ENCODE results near the gene XRCC5.

DNA sequence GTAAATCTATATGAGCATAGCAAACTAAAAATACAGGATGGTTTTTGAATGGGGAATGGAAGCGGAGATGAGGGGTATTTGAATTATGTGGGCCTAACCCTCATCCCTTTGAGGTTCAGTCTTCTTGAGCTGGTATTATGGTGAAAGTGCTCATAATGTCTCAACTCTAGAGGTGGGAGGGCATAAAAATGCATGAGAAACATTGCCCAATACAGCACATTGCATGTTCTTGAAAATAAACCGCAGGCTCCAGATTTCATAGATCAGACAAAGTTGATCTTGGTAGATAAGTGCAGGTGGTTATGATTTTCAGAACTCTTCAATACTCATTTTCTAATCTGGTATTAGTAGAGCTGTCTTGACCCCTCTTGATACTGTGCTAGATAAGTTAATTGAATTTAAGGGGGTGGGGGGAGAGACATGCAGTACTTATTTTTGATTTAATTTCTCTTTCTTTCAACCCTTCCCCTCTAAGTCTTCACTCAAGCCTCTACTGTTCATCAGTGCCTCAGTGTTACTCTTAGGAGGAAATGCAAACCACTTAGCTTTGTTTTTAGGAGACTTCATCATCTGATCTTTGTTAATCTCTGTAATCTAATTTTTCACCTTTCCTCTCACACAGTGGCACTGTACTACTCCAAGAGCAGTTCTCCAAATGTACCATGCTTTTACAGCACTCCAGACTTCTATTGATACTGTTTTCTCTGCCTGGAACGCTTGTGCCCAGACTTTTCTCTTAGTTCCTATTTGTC, 22.2 kb downstream of the XRCC5 start:
- no peak for TF ChIP-seq POLR2A (IDR thresholded peaks at IDR 0.05; ENCODE audit: low read depth, low read length)
- TF ChIP-seq TAF1 (IDR thresholded peaks at IDR 0.05; ENCODE audit: borderline replicate concordance, low read depth, low read length), result no peak

Measured in GM12892 (cell line).